Activated CD4-positive, alpha-beta T cell treated with anti-CD3 and anti-CD28 coated beads, Interleukin-2, amount 50 U/mL, for 16 hours (primary cell): ENCODE results near the gene ARL10.

ENCODE experiments used
- DNase-seq: peaks from one replicate; pipeline ENCODE4 v3.0.0-alpha.2; 2020

The ARL10 gene

GRCh38 chr5:176365351-176366231, at the start of gene ARL10:
ARL10 (plus strand) TSS chr5:176365487; CDS start chr5:176365564, 77 bp downstream.
- DNase-seq = peak; percentile 49

GRCh38 chr5:176317534-176318374, 47.5 kb upstream of the ARL10 start:
- no peak for DNase-seq

GRCh38 chr5:176319827-176320554, 45.3 kb upstream of the ARL10 start:
- no peak for DNase-seq

DNA sequence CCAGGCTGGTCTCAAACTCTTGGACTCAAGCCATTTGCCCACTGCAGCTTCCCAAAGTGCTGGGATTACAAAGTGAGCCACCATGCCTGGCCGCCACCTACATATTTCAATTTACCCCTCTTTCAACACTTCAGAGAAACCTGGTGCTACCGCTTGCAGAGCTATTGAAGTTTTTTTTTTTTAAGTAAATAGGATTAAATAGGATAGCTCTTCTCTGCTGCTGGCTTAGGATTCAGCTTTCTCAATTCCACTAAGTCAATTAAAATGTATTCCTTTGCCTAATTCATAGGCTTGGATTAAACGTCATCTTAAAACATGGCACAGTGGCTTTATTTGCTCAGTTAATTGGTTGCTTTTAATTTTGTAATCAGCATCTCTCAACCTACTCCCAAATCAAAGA, 44.7 kb upstream of the ARL10 start:
- DNase-seq = no peak

- no peak for DNase-seq
These were observed 31.1 kb upstream of the ARL10 start for GRCh38 chr5:176334031-176334770.

DNA sequence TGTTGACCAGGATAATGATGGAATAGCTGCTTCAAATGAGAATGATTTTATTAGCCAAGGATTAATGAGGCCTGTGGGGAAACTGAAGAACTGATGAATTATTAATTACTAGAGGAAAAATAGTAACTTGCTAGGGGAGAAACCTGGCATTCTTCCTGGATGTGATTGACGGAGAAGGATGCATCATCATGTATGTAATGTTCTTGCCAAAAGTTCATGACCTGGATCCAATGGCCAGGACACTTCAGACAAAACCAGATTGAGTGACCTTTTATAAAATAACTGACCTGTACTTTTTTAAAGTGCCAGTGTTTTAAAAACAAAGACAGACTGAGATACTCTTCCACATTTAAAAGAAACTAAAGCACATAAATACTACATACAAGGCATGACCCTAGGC, 27.4 kb upstream of the ARL10 start:
- no peak for DNase-seq

DNA sequence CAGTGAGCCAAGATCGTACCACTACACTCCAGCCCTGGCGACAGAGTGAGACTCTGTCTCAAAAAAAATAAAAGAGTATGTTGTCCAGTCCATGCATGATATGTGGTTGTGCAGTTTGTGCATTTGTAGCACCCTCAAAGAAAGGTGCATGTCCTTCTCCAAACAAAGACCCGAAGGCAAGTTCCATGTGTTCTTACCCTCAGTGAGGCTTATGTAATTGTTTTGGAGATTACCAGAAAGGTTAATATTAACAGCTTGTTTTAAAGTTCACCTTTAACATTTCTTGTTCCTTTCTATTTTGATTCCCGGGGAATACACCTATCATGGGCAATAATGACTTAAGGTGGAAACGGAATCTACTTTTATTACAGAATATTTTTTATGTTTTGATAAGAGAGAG, 26.0 kb upstream of the ARL10 start:
- DNase-seq = no peak

DNA sequence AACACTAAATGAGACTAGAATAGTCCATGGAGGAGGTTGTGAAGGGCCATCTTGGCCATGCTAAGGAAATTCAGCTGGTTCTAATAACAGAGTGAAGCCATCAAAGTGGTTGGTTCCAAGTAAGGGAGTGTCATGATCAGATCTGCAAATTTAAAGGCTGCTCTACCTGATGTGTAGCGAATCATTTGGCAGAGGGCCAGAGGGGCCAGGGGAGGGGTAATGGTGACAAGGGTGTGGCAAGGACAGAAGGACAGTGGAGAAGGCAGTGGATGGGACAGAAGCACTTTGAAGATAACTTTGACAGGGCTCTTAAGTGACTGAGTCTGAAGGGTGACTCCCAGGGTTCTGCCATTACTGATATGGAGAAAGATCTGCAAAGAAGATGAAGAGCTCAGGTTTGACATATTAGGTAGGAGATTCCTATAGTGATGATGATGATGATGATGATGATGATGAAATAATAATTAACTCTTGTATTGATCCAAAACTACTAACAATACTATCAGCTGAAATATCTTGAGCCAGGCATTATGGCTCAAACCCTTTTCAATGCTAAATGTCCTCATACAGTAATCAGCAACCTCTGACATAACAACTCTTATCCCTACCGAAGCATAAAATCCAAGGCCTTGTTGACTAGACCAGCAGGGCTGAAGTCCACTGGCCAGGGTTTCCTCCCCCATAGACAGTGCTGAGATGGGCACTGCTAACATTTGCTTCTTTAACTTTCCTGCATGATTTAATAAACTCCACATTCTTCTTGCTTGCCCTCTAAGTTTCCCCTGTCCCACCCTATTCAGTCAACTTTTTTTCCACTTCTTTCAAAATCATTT, 23.7 kb upstream of the ARL10 start:
- DNase-seq = no peak

DNA sequence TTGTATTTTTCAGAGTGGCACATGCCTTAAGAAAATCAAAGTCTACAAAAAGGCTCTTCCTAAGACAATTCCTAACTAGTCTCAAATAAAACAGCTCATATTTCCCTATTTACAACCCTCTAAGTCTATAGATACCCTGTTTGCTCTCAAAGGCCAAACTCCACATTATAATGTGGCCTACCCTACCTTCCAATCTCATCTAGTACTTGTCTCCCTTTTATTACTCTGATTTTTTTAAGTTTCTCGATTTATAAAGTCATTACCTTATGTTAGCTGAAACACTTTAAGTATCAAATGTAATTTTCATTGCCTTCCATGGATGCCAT, 23.2 kb upstream of the ARL10 start:
- DNase-seq = no peak

DNA sequence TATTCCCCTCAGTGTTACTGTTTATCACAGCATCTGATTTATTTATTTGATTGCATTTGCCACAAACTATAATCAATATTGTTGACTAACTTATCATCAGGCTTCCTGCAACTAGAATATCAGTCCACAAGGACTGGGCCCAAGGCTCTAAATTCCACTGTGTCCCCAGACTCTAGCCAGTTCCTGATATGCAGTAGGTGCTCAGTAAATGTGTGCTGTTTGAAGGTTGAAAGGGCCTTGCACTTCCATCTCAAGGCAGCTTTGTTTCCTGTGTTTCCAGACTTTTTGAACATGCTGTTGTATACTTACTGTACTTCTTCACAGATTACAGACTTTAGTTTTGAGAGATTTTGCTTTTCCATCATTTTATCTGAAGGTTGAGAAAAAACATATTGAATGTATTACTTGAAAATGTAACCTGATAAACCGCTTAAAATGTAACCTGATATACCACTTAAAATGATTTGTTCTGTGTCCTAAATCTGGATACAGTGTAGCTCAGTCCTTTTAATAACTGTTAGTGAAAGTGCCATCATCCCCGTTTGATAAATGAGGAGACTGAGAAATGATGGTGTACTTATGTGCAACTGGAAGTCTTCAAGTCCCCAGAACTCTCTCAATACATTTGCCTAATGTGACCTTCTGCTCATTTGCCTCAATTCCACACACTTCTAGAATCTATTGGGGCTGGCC, 22.4 kb upstream of the ARL10 start:
- DNase-seq = no peak

- DNase-seq = no peak
These were observed 14.9 kb upstream of the ARL10 start for GRCh38 chr5:176350416-176350815.

DNA sequence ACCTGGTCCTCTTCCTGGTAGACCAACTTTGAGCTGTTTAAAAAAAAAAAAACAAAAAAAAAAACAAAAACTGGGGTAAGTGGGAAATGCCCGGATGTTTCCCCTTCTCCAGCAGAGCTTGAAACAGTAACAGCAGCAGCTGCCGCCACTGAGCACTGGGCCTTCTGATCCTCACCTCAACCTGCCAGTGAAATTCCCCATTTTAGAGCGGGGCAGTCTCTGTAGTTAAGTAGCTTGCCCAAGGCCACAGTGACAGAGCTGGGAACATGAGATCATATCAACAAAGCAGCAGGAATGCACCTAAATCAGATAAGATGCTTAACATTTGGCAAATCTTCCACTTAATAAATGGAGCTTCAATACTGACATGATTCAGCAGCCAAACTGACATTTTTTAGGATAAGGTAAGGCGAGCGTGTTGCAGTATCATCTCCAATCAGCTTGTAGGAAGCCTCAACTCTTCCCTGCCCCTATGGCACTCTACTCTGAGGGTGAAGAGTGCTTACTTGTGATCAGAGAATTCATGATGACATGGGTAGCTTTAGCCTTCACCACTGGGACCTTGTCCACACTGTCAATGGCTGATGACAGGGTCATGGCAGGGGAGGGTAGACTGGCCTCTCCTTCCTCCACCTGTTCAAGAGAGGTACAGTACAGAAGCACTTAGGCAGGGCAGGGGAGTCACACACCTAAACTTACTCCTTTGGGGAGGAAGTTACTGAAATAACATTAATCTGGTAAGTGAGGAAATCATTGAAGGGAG, 13.0 kb upstream of the ARL10 start:
- no peak for DNase-seq

DNA sequence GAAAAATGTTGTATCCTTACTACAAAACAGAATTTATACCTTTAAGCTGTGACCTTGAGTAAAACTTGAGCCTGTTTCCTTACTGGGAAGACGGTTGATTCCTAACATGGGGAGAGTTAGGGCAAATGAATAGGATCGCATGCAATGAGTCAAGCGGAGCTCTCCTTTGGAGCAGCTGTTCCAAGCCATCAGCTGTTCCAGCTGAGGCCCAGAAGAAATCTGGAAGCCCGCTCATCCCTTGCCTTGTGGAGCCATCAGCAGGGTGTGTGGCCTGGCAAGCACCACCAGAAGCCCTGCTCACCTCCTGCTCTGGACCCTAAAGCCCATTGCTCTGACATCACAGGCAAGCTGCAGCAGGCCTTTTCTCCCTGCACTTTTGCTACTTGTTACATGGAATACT, 11.8 kb upstream of the ARL10 start:
- DNase-seq = no peak

DNA sequence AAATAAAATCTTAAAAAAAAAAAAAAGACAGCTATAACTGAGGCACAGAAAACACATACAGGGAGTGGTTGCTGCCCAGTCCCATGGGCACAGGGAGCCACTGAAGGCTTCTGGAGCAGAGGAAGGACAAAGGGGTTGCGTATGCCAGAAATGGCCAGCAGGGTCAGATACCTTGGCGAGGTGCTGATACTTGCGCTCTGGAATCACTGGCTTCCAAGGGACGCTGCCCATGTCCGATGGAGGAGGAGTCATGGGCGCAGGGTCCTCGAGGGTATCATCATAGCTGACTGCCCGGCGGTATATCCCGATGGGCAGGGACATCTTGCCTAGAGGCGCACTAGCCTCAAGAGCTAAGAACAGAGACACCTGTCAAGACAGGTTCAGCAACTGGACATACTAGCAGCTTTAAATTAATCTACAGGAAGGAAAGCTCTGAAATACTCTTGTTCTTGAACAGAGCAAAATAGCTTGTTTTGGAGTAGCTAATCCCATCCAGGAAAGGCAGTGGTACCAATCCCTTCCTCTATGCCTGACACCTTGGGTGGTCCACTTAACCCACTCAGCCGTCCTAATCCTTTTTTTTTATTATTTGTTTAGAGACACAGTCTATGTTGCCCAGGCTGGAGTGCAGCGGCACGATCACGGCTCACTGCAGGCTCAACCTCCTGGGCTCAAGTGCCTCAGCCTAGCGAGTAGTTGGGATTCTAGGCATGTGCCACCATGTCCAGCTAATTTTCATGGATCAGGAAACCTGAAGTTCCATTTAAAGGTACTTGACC, 9.7 kb upstream of the ARL10 start:
- DNase-seq = no peak

DNA sequence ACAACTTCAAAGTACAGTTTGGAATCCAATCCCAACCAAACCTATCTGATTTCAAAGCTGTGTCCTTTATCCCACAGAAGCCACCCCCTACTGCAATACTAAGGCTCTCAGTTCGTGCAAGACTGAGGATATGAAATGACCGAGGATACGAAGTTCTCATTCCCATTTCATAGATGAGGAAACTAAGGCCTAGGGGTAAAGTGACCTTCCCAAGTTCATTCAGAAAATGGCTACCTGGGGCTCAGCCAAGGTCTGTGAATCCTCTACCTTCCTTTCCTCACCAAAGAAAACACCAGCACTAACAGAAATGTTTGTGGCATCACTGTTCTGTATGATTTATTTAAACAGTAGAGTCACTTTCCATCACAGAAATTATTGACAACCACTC, 9.1 kb upstream of the ARL10 start:
- DNase-seq = no peak

- DNase-seq = no peak
These were observed 5.6 kb upstream of the ARL10 start for GRCh38 chr5:176359658-176360057.

DNA sequence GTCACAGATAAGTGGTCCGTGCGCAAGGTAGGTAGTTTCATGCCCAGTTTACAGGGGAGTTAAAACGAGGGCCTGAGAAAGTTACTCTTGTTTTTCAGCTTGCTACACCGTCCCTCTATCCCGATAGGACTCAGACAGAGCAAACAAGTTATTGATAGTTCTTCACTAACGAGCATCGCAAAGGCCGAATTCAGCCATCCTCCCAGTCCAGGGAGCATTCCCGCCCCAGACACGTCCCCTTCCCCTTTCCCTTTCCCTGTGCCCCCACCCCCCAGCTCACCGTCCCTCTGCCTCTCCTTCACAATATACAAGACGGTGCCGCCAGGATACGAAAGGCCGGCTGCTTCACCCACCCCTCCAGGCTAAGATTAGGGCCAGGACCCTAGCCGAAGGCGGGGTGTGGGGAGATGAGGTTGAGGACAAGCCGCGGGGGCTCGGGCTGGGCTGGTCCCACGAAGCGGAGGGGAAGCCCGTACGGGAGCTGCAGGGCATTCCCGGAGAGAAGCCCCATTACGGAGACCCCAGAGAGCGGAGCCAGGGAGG, 4.3 kb upstream of the ARL10 start:
- peak; percentile 9 for DNase-seq

DNA sequence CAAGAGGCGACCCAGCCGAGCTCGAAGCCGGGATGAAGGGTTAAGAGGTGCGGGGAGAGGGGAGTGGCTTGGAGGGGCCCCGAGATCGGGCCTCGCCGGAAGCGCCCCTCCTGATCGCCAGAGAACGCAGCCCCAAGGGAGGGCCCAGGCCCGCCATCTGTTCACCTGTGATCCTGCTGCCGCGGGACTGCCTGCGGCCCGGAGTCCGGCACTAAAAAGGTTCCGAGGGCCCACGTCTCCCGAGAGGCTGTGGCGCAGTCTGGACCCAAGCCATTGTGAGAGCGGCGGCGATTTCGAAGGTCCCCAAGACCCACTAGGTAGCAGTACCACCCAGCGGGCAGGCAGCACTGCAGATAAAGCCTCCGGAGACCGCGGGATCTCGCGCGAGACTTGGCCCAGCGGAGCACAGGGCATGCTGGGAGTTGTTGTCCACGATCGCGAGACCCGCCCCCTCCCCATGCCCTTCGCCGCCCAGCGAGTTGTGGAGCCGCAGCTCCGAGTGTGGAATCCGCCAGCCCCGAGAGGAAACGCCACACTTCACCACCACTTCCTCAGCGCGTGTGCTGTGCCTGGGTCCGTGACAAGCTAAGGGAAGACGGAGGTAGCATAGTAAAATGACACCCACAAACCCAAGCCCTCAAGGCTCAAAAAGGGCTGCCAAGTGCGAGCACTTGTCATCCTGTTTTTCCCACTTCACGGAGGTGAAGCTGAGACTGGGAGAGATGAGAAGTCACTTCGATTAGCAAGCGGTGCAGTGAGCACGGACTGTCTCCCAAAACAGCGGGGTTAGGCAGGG, 3.7 kb upstream of the ARL10 start, which contains the start of gene KIAA1191:
KIAA1191 (minus strand) TSS at position 328 of the 796 bp plus-strand sequence. CDS start 2,256 bp downstream, outside the sequence.
- peak; percentile 96 for DNase-seq

DNA sequence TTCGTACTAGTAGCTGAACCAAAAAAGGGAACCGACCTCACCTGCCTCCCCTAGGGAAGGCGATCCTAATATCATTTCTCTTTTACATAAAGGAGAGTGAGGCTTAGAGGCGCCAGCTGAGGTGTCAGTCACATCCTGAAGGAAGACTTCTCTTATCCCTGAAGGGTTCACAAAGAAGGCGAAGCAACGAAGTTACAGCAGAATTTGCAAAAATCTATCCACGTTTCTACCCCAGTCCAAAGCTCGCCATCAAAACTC, 3.1 kb upstream of the ARL10 start:
- no peak for DNase-seq
